GM21723 (cell line): Measurements from ENCODE around the gene MGMT.

Experiments
- ATAC-seq: cut with Tn5 transposase; IDR thresholded peaks from one replicate; pipeline ENCODE4 v1.9.1; 2021; ENCODE audit warnings: mild to moderate bottlenecking, moderate library complexity; ENCODE audit not compliant: unreplicated experiment

The MGMT gene

DNA sequence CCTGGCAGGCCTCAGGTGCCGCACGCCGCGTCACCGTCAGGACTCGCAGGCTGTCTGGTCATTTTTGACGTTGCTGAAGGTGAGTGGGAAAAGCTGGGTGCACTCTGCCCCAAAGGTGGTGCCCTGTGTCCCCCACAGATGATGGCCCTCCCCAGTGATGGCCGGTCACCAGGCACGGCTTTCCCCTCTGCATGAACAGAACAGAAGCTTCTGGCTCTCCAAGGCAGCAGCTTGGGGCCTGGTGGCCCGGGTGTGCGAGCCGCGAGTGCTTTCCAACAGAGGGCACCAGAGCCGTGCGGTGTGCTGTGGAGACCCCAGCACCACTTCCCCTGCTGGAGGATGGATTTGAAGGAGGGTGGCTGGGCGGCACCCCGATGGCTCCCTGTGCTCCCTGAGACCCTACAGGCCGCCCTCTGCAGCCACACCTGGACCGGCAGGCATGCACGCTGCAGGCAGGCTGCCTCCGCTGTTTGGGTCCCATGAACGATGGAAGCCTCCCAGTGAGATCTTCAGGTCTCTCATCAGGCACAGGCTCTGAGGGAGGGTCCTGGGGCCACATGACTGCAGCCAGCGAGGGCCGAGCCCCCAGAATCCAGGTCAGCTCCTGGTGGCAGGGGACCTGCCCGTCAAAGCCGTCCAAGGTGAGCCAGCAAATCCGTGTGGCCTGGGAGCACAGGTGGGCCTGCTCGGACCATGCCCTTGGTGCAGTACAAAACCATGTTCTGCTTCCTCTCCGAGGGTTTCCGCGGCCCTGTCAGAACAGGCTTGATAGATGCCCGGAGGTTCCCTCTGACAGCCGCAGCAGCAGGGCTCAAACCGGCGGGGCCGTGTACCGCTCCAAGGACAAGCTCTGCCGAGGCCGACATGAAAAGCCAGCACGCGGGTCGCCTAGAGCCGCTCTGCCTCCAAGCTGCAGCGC lies 301.7 kb downstream of the MGMT start:
- no peak for ATAC-seq

DNA sequence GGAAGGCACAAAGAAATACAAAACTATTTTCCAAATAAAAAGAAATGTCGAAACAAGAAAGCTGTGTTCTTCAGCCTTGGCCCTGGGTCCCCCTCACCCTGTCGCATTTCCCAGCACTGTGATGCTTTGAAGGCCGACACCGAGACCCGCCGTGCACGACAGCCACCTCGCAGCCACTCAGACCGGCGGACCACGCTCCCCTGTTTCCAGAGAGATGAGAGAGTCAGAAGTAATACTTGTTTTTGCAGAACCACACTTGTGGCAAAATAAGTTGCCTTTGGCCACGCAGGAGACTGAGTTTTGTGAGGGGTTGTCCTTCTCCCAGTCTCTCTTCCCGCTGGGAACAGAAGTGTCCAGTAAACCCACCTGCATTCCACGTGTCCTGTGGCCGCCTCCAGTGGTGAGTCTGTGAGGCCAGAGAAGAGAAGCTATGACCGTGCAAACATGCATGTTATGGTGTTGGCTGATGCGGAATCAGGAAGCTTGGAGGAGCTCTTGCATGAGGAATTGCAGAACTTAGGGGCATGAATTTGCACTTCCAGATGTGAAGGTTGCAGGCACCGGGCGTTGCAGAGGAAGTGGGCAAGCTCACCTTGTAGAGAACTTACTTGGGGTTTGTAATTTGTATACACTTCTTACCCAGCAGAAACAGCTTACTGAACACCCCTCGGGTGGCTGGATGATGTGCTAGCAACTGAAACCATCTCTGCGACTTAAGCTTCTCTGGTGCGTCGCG lies 302.5 kb downstream of the MGMT start:
- ATAC-seq = no peak

DNA sequence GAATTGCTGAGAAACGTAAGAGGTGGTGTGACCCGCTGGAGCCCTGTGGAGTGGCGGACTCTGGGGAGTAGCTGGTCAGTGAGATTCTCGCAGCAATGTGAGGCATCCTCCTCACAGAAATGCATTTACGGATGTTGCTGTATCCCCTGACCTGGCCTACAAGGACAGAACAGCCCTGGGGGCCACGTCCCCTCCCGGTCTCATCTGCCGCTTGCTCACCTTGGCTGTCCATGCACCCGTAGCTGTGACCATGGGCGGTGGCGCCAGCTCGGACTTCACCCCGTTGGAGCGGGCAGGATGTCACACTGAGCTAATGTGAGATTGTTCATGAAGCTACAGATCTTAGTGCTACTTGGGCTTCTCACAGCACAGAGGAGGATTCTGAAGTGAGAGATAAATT lies 303.2 kb downstream of the MGMT start:
- ATAC-seq = no peak

- ATAC-seq = no peak
Measured at GRCh38 chr10:129771024-129771423, 304.0 kb downstream of the MGMT start.

GRCh38 chr10:129771576-129771975 lies 304.5 kb downstream of the MGMT start:
- ATAC-seq = no peak

DNA sequence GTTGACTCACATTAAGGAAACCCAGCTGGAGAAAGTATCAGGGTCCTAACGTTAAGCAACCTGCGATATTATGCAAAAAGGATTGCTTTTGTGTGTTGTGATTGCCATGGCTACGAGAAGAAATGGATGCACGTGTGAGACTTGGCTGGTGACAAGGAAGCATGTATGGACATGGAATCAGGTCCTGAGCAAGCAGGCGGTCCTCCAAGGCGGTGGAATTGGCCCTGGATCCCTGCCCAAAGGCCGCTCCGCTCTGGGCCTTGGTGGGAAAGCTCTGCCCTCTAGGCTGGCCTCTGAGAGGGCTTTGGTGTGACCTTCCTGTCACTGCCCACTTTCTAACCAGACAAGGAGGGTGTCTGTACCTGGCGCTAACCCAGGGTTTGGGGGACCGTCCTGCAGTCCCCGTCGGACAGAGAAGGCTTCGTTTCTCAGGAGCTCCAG lies 305.0 kb downstream of the MGMT start:
- no peak for ATAC-seq

GRCh38 chr10:129772468-129773358 lies 305.7 kb downstream of the MGMT start:
- no peak for ATAC-seq

GRCh38 chr10:129773359-129773990 lies 306.4 kb downstream of the MGMT start:
- no peak for ATAC-seq

DNA sequence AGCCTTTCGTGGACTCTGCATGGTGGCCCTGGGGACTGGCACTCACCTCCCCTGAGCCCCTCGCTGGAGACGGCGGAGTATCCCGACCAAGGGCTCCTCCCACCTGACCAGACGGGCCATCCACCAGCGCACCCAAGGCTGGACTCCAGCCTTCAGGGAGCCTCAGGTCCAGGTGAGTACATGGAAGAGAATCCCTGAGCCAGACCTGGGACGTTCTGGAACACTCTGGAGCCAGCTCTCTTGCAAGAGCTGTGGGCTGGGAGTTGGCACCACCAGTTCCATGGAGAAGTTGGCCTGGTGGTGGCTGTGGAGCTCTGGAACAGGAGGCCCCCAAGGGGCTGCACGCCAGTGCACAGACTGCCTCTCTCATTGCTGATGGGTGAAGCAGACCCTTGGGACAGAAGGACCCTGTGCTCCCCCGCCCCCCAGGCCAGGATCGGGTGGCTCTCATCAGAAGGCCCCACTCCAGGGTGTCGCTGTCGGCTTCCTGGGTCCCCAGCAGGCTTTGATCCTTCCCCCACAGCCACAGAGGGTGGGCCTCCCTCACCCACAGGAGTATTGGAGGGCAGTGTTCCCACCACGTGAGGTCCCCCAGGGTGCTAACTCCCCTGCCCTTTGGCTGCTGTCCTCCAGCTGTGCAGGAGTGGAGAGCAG lies 307.2 kb downstream of the MGMT start:
- ATAC-seq = no peak

GRCh38 chr10:129774736-129775401 lies 307.8 kb downstream of the MGMT start:
- ATAC-seq = no peak

GRCh38 chr10:129775681-129776080 lies 308.6 kb downstream of the MGMT start:
- no peak for ATAC-seq

DNA sequence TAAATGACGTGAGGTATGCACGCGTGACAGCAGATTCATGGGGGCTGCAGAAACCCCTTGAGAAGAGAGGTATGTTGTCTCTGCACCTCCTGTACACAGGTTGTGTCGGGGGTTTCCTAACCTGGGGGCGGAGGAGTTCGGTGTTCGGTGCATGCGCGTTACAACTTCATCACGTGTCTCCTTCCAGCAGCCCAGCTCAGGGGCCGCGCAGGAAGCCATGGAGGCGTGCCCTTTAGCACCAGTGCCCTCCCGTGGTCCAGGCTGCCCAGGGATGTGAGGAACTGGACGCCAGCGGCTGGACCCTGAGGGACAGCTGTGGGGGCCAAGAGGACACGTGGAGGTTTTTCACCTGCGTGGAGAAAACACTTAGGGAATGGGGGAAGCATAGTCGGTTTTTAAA lies 310.6 kb downstream of the MGMT start:
- ATAC-seq = no peak

DNA sequence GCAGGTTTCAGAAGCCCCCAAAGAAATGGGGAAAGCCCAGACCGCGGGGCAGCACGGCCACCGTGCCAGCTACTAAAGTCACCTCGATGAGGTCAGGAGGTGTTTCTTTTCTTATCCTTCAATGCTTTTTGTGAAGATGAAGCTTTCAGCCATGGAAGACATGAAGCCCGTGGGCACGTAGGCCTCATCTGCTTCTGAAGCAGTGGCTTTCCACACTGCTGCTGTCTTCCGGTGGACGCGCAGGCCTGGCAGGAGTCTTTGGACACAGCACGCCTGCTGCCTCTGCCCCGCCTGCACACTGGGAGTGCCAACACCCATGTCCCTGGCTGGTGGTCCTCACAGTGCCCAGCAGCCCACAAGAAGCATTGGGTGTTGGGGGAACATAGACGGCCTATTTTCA lies 311.5 kb downstream of the MGMT start:
- ATAC-seq = no peak

GRCh38 chr10:129779126-129780111 lies 312.4 kb downstream of the MGMT start:
- no peak for ATAC-seq

DNA sequence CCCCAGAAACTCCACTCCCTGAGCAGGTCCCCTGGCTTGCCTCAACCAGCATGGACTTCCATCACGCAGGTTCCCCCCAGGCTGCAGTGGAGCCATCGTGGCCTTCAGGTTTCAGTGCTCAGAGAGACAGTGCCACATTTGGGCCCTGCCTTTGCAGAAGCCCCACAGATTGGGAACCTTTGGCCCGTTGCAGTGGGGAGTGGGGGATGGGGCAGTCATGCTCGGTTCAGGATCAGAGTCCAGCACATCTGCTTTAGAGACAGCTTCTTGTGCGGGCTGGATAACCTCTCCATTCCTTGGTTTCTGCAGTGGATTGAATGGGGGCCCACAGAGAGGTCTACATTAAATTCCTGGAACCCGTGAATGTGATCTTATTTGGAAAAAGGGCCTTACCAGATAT lies 313.2 kb downstream of the MGMT start:
- no peak for ATAC-seq

- no peak for ATAC-seq
Measured at GRCh38 chr10:129780901-129781795, 314.1 kb downstream of the MGMT start.

DNA sequence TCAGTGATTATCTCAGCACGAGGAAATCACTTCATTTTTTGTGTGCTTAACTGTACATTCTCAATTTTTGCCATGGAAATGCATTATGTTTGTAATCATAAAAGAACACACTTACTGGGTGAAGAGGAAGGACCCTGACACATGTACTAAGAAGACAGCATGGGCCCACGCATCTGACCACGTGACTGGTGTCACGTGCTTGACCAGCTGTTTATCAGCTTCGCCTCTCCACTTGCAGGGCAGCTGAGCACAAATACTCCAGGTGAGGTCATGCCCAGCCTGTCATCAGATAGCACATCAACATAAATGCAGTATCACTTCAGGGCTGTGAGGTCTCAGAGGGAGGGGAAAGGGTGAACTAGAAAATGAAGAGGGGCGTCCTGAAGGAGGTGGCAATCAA lies 317.2 kb downstream of the MGMT start:
- no peak for ATAC-seq
